WTC11 (cell line): Measurements from ENCODE around the gene PROSER3. TPM values are rescaled to one million over a fixed set of nuclear protein-coding genes. Genes with fewer than 3 reads are reported as not detected.

Experiments
- ATAC-seq: fragments of 200-7000 bp; cut with Tn5 transposase; 2 replicates; pipeline ENCODE4 v1.10.0; 2021; ENCODE audit warnings: mild to moderate bottlenecking, moderate library complexity
- CTCF ChIA-PET: fragments of 300-600 bp; sonication (Branson Sonifier 250); formaldehyde crosslinking; loops from one replicate; lab custom pipeline; 2021; ENCODE audit warnings: antibody characterized with exemption; lab: Charles Lee
- POLR2A ChIA-PET: fragments of 350-600 bp; sonication (Branson Sonifier 250); formaldehyde crosslinking; loops from one replicate; lab custom pipeline; 2021; ENCODE audit warnings: antibody characterized with exemption; lab: Charles Lee
- DNase-seq: peaks from one replicate; pipeline ENCODE4 v3.0.0; 2021; ENCODE audit warnings: low spot score
- H3K27ac Mint-ChIP-seq: 2 replicates; pipeline ENCODE4 v1.8.0; 2021; ENCODE audit warnings: mixed read lengths
- H3K27me3 Mint-ChIP-seq: 2 replicates; pipeline ENCODE4 v1.8.0; 2021; ENCODE audit warnings: low read depth, mild to moderate bottlenecking, moderate library complexity, mixed read lengths
- H3K36me3 Mint-ChIP-seq: 2 replicates; pipeline ENCODE4 v1.8.0; 2021; ENCODE audit warnings: mixed read lengths
- H3K4me1 Mint-ChIP-seq: 2 replicates; pipeline ENCODE4 v1.8.0; 2022; ENCODE audit warnings: mixed read lengths
- H3K4me3 Mint-ChIP-seq: 2 replicates; pipeline ENCODE4 v1.8.0; 2021; ENCODE audit warnings: mild to moderate bottlenecking, moderate library complexity, mixed read lengths
- H3K9me3 Mint-ChIP-seq: 2 replicates; pipeline ENCODE4 v1.8.0; 2021; ENCODE audit warnings: mixed read lengths
- ATF6 ChIP-seq: sonication (generic); formaldehyde crosslinking; IDR thresholded peaks from 2 replicates; pipeline ENCODE4 v1.8.1; 2023; ENCODE audit warnings: mild to moderate bottlenecking, missing genetic modification reagents
- CBFB ChIP-seq: sonication (generic); formaldehyde crosslinking; IDR thresholded peaks from 2 replicates; pipeline ENCODE4 v1.8.1; 2022; ENCODE audit warnings: mild to moderate bottlenecking, low read depth, missing genetic modification reagents
- E2F1 ChIP-seq: sonication (generic); formaldehyde crosslinking; IDR thresholded peaks from 2 replicates; pipeline ENCODE4 v1.8.0; 2022; ENCODE audit warnings: mild to moderate bottlenecking, missing genetic modification reagents
- FOXK1 ChIP-seq: sonication (generic); formaldehyde crosslinking; IDR thresholded peaks from 2 replicates; pipeline ENCODE4 v1.8.0; 2022; ENCODE audit warnings: mild to moderate bottlenecking, moderate library complexity, missing genetic modification reagents
- HMGXB4 ChIP-seq: sonication (generic); formaldehyde crosslinking; IDR thresholded peaks from 2 replicates; pipeline ENCODE4 v1.8.1; 2023; ENCODE audit warnings: mild to moderate bottlenecking, moderate library complexity, missing genetic modification reagents
- IRF1 ChIP-seq: sonication (generic); formaldehyde crosslinking; IDR thresholded peaks from 2 replicates; pipeline ENCODE4 v1.8.0; 2023; ENCODE audit warnings: missing genetic modification reagents
- JAZF1 ChIP-seq: fragments of 250-450 bp; sonication (Bioruptor Pico); IDR thresholded peaks from 2 replicates; pipeline ENCODE4 v1.9.0; 2021; ENCODE audit warnings: moderate library complexity, mild to moderate bottlenecking, inconsistent platforms
- NFYB ChIP-seq: sonication (generic); formaldehyde crosslinking; conservative IDR thresholded peaks from 2 replicates; pipeline ENCODE4 v1.8.0; 2022; ENCODE audit warnings: low read depth, missing genetic modification reagents
- NR1H2 ChIP-seq: sonication (generic); formaldehyde crosslinking; IDR thresholded peaks from 2 replicates; pipeline ENCODE4 v1.9.0; 2021; ENCODE audit warnings: mild to moderate bottlenecking, moderate library complexity, missing genetic modification reagents
- PREB ChIP-seq: sonication (generic); formaldehyde crosslinking; IDR thresholded peaks from 2 replicates; pipeline ENCODE4 v1.8.1; 2022; ENCODE audit warnings: mild to moderate bottlenecking, missing genetic modification reagents, moderate library complexity, borderline replicate concordance
- SOX15 ChIP-seq: fragments of 250-450 bp; sonication (Bioruptor Pico); IDR thresholded peaks from 2 replicates; pipeline ENCODE4 v1.9.0; 2021; ENCODE audit warnings: mild to moderate bottlenecking
- ZBTB21 ChIP-seq: sonication (generic); formaldehyde crosslinking; IDR thresholded peaks from 2 replicates; pipeline ENCODE4 v1.8.1; 2023; ENCODE audit warnings: mild to moderate bottlenecking, missing genetic modification reagents, borderline replicate concordance
- ZNF121 ChIP-seq: sonication (generic); formaldehyde crosslinking; IDR thresholded peaks from 2 replicates; pipeline ENCODE4 v1.8.0; 2023; ENCODE audit warnings: missing genetic modification reagents
- ZNF232 ChIP-seq: sonication (generic); formaldehyde crosslinking; IDR thresholded peaks from 2 replicates; pipeline ENCODE4 v1.8.0; 2022; ENCODE audit warnings: mild to moderate bottlenecking, missing genetic modification reagents
- ZNF416 ChIP-seq: fragments of 250-450 bp; sonication (Bioruptor Pico); IDR thresholded peaks from 2 replicates; pipeline ENCODE4 v1.9.0; 2021; ENCODE audit warnings: mild to moderate bottlenecking, inconsistent platforms
- ZNF512 ChIP-seq: sonication (generic); formaldehyde crosslinking; IDR thresholded peaks from 2 replicates; pipeline ENCODE4 v1.8.1; 2022; ENCODE audit warnings: missing genetic modification reagents, borderline replicate concordance
- ZNF532 ChIP-seq: fragments of 250-450 bp; sonication (Bioruptor Pico); IDR thresholded peaks from 2 replicates; pipeline ENCODE4 v1.9.0; 2021; ENCODE audit warnings: mild to moderate bottlenecking, borderline replicate concordance
- total RNA-seq: library from RNA; stranded (reverse); gene quantifications from 3 replicates; pipeline ENCODE4 v1.2.3, GENCODE V29; 2021
- TF ChIP-seq, protein P1 (sequence below): fragments of 200-600 bp; IDR thresholded peaks from 2 replicates; pipeline ENCODE4 v1.8.0; 2022; ENCODE audit warnings: antibody characterized with exemption
- TF ChIP-seq, protein P2 (sequence below): sonication (generic); formaldehyde crosslinking; IDR thresholded peaks from 2 replicates; pipeline ENCODE4 v1.8.1; 2022; ENCODE audit warnings: mild to moderate bottlenecking, moderate library complexity, missing genetic modification reagents

The PROSER3 gene
- total RNA-seq, 1 experiment from 2014 or later: 32.9 TPM

DNA sequence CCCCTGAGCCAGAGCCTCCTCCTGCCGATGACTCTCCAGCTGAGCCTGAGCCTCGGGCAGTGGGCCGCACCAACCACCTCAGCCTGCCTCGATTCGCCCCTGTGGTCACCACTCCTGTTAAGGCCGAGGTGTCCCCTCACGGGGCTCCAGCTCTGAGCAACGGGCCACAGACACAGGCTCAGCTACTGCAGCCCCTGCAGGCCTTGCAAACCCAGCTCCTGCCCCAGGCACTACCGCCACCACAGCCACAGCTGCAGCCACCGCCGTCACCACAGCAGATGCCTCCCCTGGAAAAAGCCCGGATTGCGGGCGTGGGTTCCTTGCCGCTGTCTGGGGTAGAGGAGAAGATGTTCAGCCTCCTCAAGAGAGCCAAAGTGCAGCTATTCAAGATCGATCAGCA lies 36.6 kb upstream of the PROSER3 start:
- Mint-ChIP-seq H3K36me3 (peaks cover 41% of the 10 kb centered on the region), H3K27me3 (no peaks in the 10 kb centered on the region), H3K27ac (no peak overlapping the region), H3K4me1 (peaks cover 6% of the 10 kb centered on the region), H3K9me3 (no peaks in the 10 kb centered on the region), H3K4me3 (no peak overlapping the region)
- ChIA-PET POLR2A (no interaction called here), CTCF (no interaction called here)
- DNase-seq: no peak
- TF ChIP-seq NFYB (no peak), NR1H2 (CRISPR knock-in tag) (no peak), CBFB (no peak), FOXK1 (CRISPR knock-in tag) (no peak), SOX15 (CRISPR knock-in tag) (no peak), ZNF512 (CRISPR knock-in tag) (no peak), ZNF232 (CRISPR knock-in tag) (no peak), ZNF121 (CRISPR knock-in tag) (no peak), ATF6 (no peak), JAZF1 (CRISPR knock-in tag) (no peak), PREB (CRISPR knock-in tag) (no peak), HMGXB4 (CRISPR knock-in tag) (no peak), ZNF532 (CRISPR knock-in tag) (no peak), ZBTB21 (CRISPR knock-in tag) (no peak), IRF1 (CRISPR knock-in tag) (no peak), E2F1 (CRISPR knock-in tag) (no peak), ZNF416 (CRISPR knock-in tag) (no peak)
- TF ChIP-seq, protein P1, sequence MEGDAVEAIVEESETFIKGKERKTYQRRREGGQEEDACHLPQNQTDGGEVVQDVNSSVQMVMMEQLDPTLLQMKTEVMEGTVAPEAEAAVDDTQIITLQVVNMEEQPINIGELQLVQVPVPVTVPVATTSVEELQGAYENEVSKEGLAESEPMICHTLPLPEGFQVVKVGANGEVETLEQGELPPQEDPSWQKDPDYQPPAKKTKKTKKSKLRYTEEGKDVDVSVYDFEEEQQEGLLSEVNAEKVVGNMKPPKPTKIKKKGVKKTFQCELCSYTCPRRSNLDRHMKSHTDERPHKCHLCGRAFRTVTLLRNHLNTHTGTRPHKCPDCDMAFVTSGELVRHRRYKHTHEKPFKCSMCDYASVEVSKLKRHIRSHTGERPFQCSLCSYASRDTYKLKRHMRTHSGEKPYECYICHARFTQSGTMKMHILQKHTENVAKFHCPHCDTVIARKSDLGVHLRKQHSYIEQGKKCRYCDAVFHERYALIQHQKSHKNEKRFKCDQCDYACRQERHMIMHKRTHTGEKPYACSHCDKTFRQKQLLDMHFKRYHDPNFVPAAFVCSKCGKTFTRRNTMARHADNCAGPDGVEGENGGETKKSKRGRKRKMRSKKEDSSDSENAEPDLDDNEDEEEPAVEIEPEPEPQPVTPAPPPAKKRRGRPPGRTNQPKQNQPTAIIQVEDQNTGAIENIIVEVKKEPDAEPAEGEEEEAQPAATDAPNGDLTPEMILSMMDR: no peak
- TF ChIP-seq, protein P2, sequence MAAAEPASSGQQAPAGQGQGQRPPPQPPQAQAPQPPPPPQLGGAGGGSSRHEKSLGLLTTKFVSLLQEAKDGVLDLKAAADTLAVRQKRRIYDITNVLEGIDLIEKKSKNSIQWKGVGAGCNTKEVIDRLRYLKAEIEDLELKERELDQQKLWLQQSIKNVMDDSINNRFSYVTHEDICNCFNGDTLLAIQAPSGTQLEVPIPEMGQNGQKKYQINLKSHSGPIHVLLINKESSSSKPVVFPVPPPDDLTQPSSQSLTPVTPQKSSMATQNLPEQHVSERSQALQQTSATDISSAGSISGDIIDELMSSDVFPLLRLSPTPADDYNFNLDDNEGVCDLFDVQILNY (CRISPR knock-in tag): no peak
- no peak for ATAC-seq
